OCI-LY1 (cell line): Measurements from ENCODE around the gene TAS2R60.

ENCODE experiments used
- CTCF ChIP-seq: fragments of 200-600 bp; sonication (generic), shearing (Covaris generic); IDR thresholded peaks from 2 replicates; pipeline ENCODE4 v1.5.1; 2017; ENCODE audit warnings: mild to moderate bottlenecking, antibody characterized with exemption, low read length, moderate library complexity, mixed read lengths
- EZH2 ChIP-seq: fragments of 200-600 bp; sonication (generic), shearing (Covaris generic); IDR thresholded peaks from 2 replicates; pipeline ENCODE4 v1.8.0; 2017; ENCODE audit warnings: borderline replicate concordance, mixed run types, mild to moderate bottlenecking, antibody characterized with exemption, low read length, moderate library complexity, mixed read lengths

- no peak for TF ChIP-seq CTCF
- no peak for TF ChIP-seq EZH2
Measured at GRCh38 chr7:143399151-143399550, 44.1 kb upstream of the TAS2R60 start.
